SK-N-SH (cell line): ENCODE measurements around the gene SLC25A14. TPM values are rescaled to one million over a fixed set of nuclear protein-coding genes. Genes with fewer than 3 reads are reported as not detected.

ENCODE experiments used
- polyA plus RNA-seq, 3 experiments: library from polyadenylated mRNA; depleted of rRNA; stranded (reverse); fragments of >200 nt; gene quantifications; 2 replicates each; pipeline ENCODE4 v1.2.3, GENCODE V29; 2012
- small RNA-seq, 7 experiments: library from RNA; depleted of rRNA; stranded (forward); fragments of <200 nt; gene quantifications; one replicate each; pipeline ENCODE3, GENCODE V24; 2012

SLC25A14 gene
- polyA plus RNA-seq, 1 of the 3 experiments (the other 2 are of a cell fraction): 14.0 TPM

Small RNA genes within 50 kb of the gene (small RNA-seq; reads per million reads assigned to genes)
- gene AL035423.1: 0 reads per million in 7 experiments
- gene RNU6-1130P: 0 reads per million in 7 experiments

Other genes starting within 250 kb of the SLC25A14 start
- gene ELF4, start 229.4 kb upstream of the SLC25A14 start, polyA plus RNA-seq (2012; rRNA removed): 7.7 and 9.6 TPM in 2 replicates
- gene AIFM1, start 174.1 kb upstream of the SLC25A14 start, polyA plus RNA-seq (2012; rRNA removed): 49.8 and 61.4 TPM in 2 replicates
- 1.2 and 2.0 TPM in 2 replicates for gene RAB33A, start 168.0 kb upstream of the SLC25A14 start, polyA plus RNA-seq (2012; rRNA removed)
- gene ZNF280C, start 71.0 kb upstream of the SLC25A14 start, polyA plus RNA-seq (2012; rRNA removed): 2.7 and 3.7 TPM in 2 replicates
- not detected in 2 replicates for gene GPR119, start 45.8 kb downstream of the SLC25A14 start, polyA plus RNA-seq (2012; rRNA removed)
- gene RBMX2, start 62.1 kb downstream of the SLC25A14 start, polyA plus RNA-seq (2012; rRNA removed): 22.7 and 23.6 TPM in 2 replicates